CD4-positive, alpha-beta T cell treated with Interleukin-21 for 1 hour (primary cell): ENCODE measurements around the gene RABGAP1L.
"Not testable (repeated sequence)": the region's sequence is repeated elsewhere in the genome, so short reads cannot be mapped to it uniquely, and the experiment has no call there.

Experiments used
- DNase-seq: peaks from one replicate; pipeline ENCODE4 v3.0.0-alpha.2; 2020

RABGAP1L gene

DNA sequence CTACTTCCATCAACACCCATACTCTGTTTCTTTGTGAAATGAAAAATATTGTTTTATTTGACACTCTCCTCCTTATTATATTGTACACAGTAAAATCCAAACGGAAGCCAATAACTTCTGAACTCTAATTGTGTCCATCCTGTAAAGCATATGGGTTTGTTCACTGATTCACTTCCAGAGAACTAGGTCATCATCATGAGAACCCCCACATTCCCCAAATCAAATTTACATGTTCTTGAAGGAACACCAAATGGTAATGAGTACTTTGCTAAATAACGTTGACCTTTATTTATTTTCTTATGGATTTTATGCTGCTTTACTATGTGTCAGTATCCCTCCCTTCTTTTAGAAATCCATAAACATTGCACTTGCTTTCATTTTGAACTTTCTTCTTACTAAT lies 627.0 kb downstream of the RABGAP1L start:
- no peak for DNase-seq

- no peak for DNase-seq
Measured at GRCh38 chr1:174786760-174787159, 627.4 kb downstream of the RABGAP1L start.

DNA sequence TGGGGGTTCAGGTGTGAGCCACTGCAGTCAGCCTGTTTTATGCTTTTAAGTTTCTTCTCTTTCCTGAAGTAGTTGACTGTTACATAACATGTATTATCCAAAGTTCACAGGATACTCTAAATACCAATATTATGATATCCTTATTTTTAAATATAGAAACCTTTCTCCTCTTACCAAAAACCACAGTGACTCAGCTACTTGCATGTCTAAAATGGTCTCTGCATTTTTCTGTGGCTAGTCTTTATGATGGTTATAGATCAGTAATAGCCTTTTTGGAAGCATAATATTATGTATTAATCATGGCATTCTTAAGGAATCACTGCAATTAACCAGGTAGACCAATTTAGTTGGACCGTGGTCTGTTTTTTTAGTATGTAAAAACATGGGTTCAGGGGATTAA lies 629.7 kb downstream of the RABGAP1L start:
- no peak for DNase-seq

- DNase-seq: no peak
Measured at GRCh38 chr1:174789399-174789798, 630.1 kb downstream of the RABGAP1L start.

GRCh38 chr1:174791863-174792262 lies 632.5 kb downstream of the RABGAP1L start:
- no peak for DNase-seq

DNA sequence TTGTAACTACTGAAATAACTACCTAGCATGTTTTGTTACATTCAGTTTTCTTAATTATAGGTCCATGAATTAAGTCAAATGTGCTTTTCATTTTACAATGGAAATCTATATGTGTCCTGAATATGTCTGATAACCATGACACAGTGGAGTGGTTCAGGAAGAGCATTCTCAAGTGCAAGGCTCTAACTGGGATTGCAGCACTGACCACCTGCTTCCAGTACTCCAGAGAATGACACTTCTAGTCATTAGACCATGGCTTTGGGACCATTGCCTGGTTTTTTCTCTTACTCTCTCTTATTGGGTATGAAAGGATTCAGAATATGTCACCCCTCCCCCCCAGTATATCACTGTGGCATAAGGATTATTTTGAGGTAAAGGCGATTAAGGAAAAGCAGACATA lies 635.5 kb downstream of the RABGAP1L start:
- DNase-seq: no peak

DNA sequence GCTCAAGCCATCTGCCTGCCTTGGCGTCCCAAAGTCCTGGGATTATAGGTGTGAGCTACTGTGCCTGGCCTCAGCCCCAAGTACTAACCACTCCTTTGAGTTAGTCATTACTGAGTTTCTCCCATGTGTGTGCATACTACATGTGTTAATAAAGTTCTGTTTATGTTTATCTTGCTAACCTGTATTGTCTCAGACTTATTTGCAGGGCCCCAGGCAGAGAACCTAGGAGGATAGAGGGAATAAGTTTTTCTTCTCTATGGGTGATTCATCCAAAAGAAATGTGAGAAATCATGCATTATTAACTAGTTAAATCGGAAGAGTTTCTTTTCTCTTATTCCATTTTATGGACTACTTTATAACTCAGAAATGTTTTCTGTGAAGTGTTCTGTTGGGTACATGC lies 636.5 kb downstream of the RABGAP1L start:
- no peak for DNase-seq

DNA sequence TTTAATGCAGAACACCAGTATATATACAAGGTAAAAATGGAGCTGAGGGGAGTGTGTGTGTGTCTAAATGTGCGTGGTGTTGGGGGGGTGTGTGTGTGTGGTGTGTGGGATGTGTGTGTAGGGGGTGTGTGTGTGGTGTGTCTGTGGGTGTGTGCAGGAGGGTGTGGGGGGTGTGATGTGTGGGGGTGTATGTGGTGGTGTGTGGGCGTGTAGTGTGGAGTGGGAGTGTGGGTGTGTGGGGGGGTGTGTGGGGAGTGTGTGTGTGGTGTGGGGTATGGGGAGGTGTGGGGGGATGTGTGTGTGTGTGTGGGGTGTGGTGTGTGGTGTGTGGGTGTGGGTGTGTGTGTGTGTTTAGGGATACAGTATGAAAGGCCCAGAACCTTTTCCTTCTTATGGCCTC lies 638.1 kb downstream of the RABGAP1L start:
- peak; percentile 34 for DNase-seq

DNA sequence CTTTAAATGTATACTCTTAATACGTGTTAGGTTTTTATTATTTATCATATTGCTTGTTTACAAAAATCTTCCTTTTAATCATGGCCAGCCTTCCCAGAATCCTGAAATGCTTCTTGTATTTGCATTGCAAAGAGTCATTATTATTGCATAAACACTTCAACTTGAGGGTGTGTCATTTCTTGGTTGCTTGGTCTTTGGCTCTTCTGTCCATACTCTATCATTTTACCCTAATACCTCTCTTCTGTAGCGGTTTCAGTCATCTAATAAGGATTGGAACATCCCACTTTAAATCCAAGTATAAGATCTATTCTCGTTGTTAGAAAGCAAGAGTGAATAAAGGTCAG lies 639.8 kb downstream of the RABGAP1L start:
- DNase-seq: no peak

DNA sequence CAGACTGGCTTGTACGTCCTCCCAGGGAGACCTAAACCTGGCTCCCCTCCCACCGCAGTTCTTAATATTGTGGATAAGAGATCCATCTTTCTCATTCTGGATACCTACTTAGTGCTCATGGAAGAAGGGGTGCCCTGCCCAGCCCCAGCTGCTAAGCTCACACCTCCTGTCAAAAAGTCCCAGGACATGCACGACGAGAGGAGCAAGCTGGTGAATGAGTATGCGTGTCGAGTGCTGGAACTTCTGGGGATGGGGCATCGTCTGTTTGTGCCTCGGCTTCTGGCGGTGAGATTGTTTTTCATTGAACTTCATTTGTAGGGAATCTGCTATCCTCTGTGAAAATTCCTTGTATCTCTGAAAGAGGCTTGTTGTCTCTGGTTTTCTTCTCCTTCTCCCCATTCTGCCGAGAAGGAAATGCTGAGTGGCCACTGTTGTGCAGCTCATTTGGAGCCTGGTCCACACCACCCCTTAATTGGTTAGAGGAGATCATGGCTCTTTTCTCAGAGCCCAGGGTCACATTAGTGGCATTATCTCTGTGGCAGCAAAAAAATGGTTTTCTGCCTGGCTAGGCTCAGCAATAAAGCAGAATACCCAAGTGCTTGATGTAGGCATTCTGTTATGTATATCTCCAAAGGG lies 641.0 kb downstream of the RABGAP1L start:
- DNase-seq: no peak

DNA sequence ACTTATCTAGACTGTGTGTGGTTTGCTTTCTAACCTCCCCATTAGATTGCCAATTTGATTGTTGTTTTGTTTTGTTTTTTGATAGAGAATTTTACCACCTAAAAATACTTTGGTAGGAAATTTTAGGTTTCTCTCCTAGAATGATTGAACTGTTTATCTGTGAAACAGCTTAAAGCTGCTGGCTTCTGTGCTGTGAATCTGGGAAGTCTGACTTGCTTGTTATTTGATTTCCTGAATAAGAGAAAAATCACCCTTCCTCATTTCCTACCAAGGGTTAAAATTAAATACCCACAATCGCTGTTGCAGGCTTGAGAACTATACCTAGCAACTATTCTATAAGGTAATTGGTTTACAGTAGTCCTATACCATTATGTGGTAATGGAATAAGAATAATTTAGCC lies 641.6 kb downstream of the RABGAP1L start:
- DNase-seq: no peak

DNA sequence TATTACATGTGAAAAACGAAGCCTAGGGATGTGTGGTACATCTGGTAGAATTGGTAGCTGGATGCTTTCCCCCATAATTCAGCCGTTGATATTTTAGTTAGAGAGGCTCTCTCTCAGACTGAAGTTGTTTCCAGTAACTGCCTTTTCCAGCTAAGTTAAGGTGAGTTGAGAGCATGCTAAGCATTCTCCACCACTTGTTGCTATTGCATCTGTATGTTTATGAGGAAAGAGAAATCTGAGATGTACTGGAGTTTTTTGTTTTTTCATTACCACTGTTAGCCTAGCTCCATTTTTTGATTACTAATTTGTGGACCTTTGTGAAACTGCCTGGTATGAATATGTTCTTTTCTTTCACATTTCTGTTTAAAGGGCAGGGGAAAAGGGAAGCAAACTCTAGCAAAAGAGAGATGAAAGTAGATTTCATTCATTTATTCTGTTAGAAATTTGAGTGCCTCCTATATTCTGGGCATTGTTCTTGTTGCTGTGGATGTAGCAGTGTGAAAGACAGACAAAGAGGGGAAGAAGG lies 650.5 kb downstream of the RABGAP1L start:
- DNase-seq: no peak

DNA sequence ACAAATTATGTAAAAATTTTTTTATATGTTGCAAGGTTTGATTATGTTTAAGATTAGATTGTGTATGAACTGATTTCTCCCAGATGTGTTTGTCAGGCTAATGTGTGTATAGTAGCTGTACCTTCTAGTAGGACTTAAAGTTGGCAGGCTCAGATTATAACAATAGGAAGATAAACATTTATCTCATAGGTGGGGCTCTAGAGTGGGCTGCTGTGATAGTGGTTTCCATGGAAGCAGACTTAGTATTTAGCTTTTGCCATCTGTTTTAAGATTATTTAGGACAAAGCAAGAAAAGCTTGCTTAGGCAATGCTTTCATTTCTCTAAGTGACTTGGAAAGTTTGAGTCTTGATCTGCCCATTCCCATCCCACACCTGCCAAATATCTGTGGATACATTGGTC lies 652.7 kb downstream of the RABGAP1L start:
- no peak for DNase-seq

DNA sequence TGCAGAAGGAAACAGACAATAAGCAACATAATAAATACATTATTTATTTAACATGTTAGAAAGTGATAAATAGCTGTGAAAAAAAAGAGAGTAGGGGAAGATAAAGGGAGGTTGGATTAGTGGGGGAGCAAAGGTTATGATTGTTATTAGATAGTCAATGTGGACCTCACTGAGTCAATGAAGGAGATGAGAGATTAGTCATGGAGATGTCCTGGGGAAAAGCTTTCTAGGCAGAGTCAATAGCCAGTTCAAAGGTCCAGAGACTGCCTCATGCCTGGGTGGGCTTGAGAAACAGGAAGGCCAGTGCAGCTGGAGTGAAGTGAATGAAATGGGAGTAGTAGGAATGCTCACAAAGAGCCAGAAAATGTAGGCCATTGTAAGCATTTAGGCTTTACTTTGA lies 653.3 kb downstream of the RABGAP1L start:
- no peak for DNase-seq

DNA sequence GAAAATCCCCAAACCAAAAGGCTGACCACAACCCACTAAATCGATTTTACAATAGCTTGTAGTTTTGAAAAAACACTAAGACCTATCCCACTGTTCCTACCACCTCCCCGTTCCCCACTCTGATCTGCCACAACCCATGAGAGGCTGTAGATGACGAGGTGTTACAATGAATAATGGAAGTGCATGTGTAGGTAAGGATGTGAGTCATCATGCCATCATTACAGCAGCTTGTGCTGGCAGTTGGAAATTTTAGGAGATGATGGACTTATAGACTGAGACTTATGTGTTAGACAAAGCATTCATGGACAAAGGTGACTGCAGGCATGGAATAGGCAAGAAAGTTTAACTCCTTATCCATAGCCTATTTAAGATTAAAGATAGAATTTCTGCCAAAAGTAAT lies 655.7 kb downstream of the RABGAP1L start:
- DNase-seq: no peak

DNA sequence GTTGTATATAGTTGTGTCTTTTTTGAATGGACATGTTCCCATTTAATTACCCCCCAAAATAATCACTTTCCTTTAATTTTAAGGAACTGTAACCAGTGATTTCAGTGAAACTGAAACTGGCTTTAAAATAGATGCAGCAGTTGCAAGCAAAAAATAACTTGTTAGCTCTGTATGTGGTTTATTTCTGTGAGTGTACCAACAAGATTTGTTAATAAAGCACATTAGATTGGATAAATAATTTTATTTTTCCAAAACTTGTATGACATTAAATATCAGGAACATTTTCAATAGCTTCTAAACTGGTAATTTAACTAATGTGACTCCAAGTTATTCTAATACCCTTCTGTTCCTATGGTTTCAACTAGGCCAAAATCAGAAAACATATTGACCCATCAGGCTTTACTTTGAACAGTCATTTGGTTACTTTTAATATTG lies 656.2 kb downstream of the RABGAP1L start:
- no peak for DNase-seq

DNA sequence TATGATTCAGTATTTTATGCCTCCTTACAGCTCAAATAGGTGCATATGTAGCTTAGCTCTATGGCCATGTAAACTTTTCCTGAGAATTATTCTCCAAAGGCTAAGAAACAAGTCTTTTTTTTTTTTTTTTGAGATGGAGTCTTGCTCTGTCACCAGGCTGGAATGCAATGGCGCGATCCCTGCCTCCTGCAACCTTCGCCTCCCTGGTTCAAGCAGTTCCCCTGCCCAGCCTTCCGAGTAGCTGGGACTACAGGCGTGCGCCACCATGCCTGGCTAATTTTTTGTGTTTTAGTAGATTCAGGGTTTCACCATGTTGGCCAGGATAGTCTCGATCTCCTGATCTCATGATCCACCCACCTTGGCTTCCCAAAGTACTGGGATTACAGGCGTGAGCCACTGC lies 657.3 kb downstream of the RABGAP1L start:
- DNase-seq: not testable (repeated sequence)

DNA sequence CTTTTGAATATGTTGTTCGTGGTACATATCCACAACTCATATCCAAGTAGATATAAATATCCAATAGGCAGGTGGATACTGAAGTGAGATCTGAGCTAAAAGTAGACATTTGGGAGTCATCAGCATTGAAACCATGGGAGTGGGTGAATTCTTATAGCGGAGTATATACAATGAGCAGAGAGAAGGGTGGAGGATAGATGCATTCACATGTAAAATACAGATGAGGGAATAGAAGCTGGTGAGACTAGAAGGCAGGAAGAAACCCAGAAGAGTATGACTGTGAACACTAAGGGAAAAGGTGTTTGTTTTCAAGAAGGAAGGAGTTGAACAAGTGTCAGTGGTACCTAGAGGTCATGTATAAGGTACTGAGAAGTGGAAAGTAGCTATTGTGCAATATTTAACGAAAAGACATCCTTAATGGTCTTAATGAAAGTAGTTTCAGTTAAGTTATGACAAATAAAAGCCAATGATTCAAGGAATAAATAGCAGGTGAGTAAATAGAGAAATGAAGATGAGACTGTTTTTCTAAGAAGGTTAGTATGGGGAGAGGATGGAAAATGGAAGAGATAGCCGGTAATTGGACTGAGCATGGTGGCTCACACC lies 658.8 kb downstream of the RABGAP1L start:
- DNase-seq: no peak

GRCh38 chr1:174818951-174819350 lies 659.6 kb downstream of the RABGAP1L start:
- no peak for DNase-seq

DNA sequence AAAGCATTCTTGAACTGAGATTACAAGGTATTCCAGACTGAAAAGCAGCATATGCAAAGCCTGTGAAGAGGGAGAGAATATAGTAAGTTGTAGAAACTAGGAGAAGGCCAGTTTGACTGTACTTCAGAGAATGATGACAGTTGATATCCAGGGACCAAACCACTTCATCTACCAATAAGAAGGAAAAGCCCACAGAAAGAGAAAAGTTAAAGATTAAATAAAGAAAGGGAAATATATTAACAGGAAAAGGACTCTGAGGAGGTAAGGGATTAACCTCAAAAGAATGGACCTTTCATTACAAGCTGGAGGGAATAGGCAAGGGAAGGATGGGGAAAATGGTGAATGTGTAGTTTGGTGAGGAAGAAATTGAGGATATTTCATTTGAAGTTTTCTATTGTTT lies 660.3 kb downstream of the RABGAP1L start:
- DNase-seq: no peak

- DNase-seq: no peak
Measured at GRCh38 chr1:174825127-174825526, 665.8 kb downstream of the RABGAP1L start.

- no peak for DNase-seq
Measured at GRCh38 chr1:174825806-174826205, 666.5 kb downstream of the RABGAP1L start.

GRCh38 chr1:174828264-174828663 lies 668.9 kb downstream of the RABGAP1L start:
- no peak for DNase-seq

DNA sequence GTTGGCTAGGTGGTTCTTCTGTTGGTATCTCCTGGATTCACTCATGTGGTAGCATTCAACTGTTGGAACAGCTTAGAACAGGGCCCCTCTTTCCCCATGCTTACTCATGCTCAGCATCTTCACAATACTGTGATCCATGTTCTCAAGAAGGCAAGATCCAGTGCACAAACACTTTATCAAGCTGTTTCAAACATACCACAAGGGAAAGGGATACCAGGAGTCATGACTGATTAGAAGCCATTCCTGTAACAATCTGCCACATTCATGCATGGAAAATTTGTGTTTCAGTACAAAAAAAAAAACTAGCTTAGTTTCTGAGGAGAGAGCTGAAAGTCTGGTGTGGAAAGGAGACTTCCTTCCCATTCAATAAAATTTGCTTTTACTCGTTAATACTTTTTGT lies 670.7 kb downstream of the RABGAP1L start:
- DNase-seq: no peak

DNA sequence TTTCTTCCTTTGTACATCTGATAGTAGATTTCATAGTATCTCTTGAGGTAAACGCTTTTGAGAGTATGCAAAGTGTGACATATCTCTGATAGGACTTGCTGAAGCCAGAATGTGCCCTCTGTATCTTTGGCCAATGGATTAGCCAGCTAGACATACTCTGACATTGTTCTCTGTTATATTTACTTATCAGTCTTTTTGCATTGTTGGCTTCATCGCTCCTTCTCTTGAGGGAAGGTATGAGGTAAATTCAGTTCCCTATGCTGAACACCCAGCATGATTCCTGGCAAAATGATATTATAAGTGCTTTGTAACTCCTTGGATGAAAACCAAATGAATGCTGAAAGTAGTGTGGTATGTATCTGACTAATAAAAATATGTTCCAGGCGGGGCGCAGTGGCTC lies 677.2 kb downstream of the RABGAP1L start:
- DNase-seq: no peak
